Measurements from ENCODE around the gene ASIC2. TPM values are rescaled to one million over a fixed set of nuclear protein-coding genes. Genes with fewer than 3 reads are reported as not detected.

Gene ASIC2
- total RNA-seq, 1 experiment from 2014 or later: 0.09 TPM

DNA sequence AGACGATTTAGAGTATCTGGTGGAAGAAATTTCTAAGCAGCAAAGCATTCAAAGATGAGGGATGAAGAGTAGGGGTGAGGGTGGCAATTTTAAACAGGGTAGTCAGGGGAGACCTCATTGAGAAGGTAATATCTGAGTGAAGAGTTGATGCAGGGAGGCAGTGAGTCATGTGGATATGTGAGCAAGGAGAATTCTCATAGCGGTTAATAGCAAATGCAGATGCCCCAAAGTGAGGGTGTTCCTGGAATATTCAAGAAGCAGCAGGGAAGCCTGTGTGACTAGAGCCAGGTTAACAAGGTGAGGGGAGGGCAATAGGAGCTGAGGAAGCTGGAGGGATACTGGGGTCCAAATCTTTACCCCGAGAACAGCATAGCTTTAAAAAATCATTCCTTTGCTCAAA is 187.2 kb downstream of the ASIC2 start:
- H4K20me1 ChIP-seq (ENCODE audit: insufficient read depth): no peaks in the 10 kb centered on the region

DNA sequence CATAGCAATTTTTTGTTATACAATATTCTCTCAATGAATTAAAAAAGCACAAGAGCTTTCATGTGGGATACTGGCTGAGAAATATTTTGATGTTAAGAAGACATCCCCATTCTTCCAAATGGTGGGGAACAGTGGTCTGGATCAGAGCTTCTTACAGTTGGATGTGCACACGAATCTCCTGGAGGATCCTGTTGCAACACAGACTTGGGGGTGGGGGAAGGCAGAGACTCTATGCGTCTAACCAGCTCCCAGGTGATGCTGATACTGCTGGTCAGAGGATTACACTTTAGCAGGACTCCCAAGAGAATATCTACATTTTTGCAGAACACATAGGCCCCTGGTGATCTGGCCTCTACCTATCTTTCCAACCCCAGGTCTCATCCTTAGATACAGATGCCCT is 193.2 kb downstream of the ASIC2 start:
- no peaks in the 10 kb centered on the region for H4K20me1 ChIP-seq (ENCODE audit: insufficient read depth)
- no peak for DNase-seq
- no TSS peak for BruUV-seq (replicated peaks)
- POLR2A ChIA-PET (ENCODE audit: unreplicated experiment): no interaction called here
- H3K79me2 ChIP-seq (ENCODE audit: low read depth): no peaks in the 10 kb centered on the region
- H3K4me3 ChIP-seq: no peak overlapping the region
- H3F3A ChIP-seq (ENCODE audit: insufficient read depth, low read depth): no peaks in the 10 kb centered on the region
- no peaks in the 10 kb centered on the region for H3K9me3 ChIP-seq (ENCODE audit: insufficient read depth, low read depth)
- H3K27ac ChIP-seq: no peak overlapping the region
- no peaks in the 10 kb centered on the region for H3K9me2 ChIP-seq (ENCODE audit: insufficient read depth)
- intact Hi-C loops (cut with micrococcal nuclease; ENCODE audit: unreplicated experiment): no loop called here
- H3K36me3 ChIP-seq (ENCODE audit: low read depth): no peaks in the 10 kb centered on the region
- no peak overlapping the region for H2AFZ ChIP-seq
- H3K4me1 ChIP-seq (replicated peaks; ENCODE audit: insufficient read depth): no peaks in the 10 kb centered on the region
- no peak for TF ChIP-seq EZH2 (IDR thresholded peaks at IDR 0.05; ENCODE audit: low read depth)
- TF ChIP-seq, protein P1, sequence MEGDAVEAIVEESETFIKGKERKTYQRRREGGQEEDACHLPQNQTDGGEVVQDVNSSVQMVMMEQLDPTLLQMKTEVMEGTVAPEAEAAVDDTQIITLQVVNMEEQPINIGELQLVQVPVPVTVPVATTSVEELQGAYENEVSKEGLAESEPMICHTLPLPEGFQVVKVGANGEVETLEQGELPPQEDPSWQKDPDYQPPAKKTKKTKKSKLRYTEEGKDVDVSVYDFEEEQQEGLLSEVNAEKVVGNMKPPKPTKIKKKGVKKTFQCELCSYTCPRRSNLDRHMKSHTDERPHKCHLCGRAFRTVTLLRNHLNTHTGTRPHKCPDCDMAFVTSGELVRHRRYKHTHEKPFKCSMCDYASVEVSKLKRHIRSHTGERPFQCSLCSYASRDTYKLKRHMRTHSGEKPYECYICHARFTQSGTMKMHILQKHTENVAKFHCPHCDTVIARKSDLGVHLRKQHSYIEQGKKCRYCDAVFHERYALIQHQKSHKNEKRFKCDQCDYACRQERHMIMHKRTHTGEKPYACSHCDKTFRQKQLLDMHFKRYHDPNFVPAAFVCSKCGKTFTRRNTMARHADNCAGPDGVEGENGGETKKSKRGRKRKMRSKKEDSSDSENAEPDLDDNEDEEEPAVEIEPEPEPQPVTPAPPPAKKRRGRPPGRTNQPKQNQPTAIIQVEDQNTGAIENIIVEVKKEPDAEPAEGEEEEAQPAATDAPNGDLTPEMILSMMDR (conservative IDR thresholded peaks at IDR 0.05): no peak
- CTCF ChIA-PET: no interaction called here
- no peak overlapping the region for H3K4me2 ChIP-seq
- H3K27me3 ChIP-seq (ENCODE audit: insufficient read depth, low read depth): peaks cover 66% of the 10 kb centered on the region

More for the DNA sequence above, 187.2 kb downstream of the ASIC2 start:
- Histone ChIP-seq H3F3A (ENCODE audit: insufficient read depth, low read depth) (no peaks in the 10 kb centered on the region), H3K9me3 (ENCODE audit: insufficient read depth, low read depth) (no peaks in the 10 kb centered on the region), H3K4me2 (no peak overlapping the region), H3K9me2 (ENCODE audit: insufficient read depth) (no peaks in the 10 kb centered on the region), H3K4me1 (replicated peaks; ENCODE audit: insufficient read depth) (no peaks in the 10 kb centered on the region), H2AFZ (no peak overlapping the region), H3K27me3 (ENCODE audit: insufficient read depth, low read depth) (peaks cover 15% of the 10 kb centered on the region; the same call in 1 of the 2 replicates), H3K79me2 (ENCODE audit: low read depth) (no peaks in the 10 kb centered on the region), H3K4me3 (no peak overlapping the region), H3K27ac (no peak overlapping the region), H3K36me3 (ENCODE audit: low read depth) (no peaks in the 10 kb centered on the region)
- no peak for TF ChIP-seq EZH2 (IDR thresholded peaks at IDR 0.05; ENCODE audit: low read depth)
- TF ChIP-seq, protein P1 (conservative IDR thresholded peaks at IDR 0.05): no peak
- CTCF ChIA-PET: no interaction called here
- DNase-seq: no peak
- intact Hi-C loops (cut with micrococcal nuclease; ENCODE audit: unreplicated experiment): no loop called here
- POLR2A ChIA-PET (ENCODE audit: unreplicated experiment): no interaction called here
- no TSS peak for BruUV-seq (replicated peaks)

- Histone ChIP-seq H3K27ac (no peak overlapping the region), H3K36me3 (ENCODE audit: low read depth) (no peaks in the 10 kb centered on the region), H3F3A (ENCODE audit: insufficient read depth, low read depth) (no peaks in the 10 kb centered on the region), H3K79me2 (ENCODE audit: low read depth) (no peaks in the 10 kb centered on the region), H3K27me3 (ENCODE audit: insufficient read depth, low read depth) (peaks cover 72% of the 10 kb centered on the region), H3K4me1 (replicated peaks; ENCODE audit: insufficient read depth) (no peaks in the 10 kb centered on the region), H3K4me2 (no peak overlapping the region), H3K4me3 (no peak overlapping the region), H3K9me3 (ENCODE audit: insufficient read depth, low read depth) (no peaks in the 10 kb centered on the region), H3K9me2 (ENCODE audit: insufficient read depth) (no peaks in the 10 kb centered on the region), H4K20me1 (ENCODE audit: insufficient read depth) (no peaks in the 10 kb centered on the region), H2AFZ (no peak overlapping the region)
- no TSS peak for BruUV-seq (replicated peaks)
- DNase-seq: no peak
- CTCF ChIA-PET: no interaction called here
- intact Hi-C loops (cut with micrococcal nuclease; ENCODE audit: unreplicated experiment): no loop called here
- no peak for TF ChIP-seq EZH2 (IDR thresholded peaks at IDR 0.05; ENCODE audit: low read depth)
- TF ChIP-seq, protein P1 (conservative IDR thresholded peaks at IDR 0.05): no peak
- POLR2A ChIA-PET (ENCODE audit: unreplicated experiment): no interaction called here
Observed at GRCh38 chr17:33099252-33099651, 193.8 kb downstream of the ASIC2 start.
